ENCODE measurements around the gene STXBP6. TPM values are rescaled to one million over a fixed set of nuclear protein-coding genes. Genes with fewer than 3 reads are reported as not detected.
A peak's percentile ranks its signal among the peaks of the same experiment; 100 is the strongest.

Gene STXBP6
- total RNA-seq, 1 donor from 2014 or later: 0.98 TPM

GRCh38 chr14:24892497-24893051 lies 157.4 kb downstream of the STXBP6 start:
- DNase-seq (ENCODE audit: low spot score) (no peak), ATAC-seq (no peak)

GRCh38 chr14:24891987-24892496 lies 157.9 kb downstream of the STXBP6 start:
- ATAC-seq (no peak), DNase-seq (ENCODE audit: low spot score) (no peak)

- DNase-seq (ENCODE audit: low spot score): no peak
- no peak for ATAC-seq
These were observed 159.2 kb downstream of the STXBP6 start for GRCh38 chr14:24890716-24891115.

GRCh38 chr14:24889843-24890242 lies 160.1 kb downstream of the STXBP6 start:
- DNase-seq (ENCODE audit: low spot score) (no peak), ATAC-seq (no peak)

- DNase-seq (ENCODE audit: low spot score) (no peak), ATAC-seq (no peak)
These were observed 161.4 kb downstream of the STXBP6 start for GRCh38 chr14:24888532-24888931.

- DNase-seq (ENCODE audit: low spot score): no peak
- ATAC-seq: no peak
These were observed 162.2 kb downstream of the STXBP6 start for GRCh38 chr14:24887623-24888304.

GRCh38 chr14:24885410-24885913 lies 164.5 kb downstream of the STXBP6 start:
- no peak for ATAC-seq
- no peak for DNase-seq (ENCODE audit: low spot score)

- ATAC-seq: no peak
- DNase-seq (ENCODE audit: low spot score): no peak
These were observed 166.4 kb downstream of the STXBP6 start for GRCh38 chr14:24883576-24883975.

- no peak for DNase-seq (ENCODE audit: low spot score)
- no peak for ATAC-seq
These were observed 168.6 kb downstream of the STXBP6 start for GRCh38 chr14:24881116-24881893.

- ATAC-seq (no peak), DNase-seq (ENCODE audit: low spot score) (no peak)
These were observed 169.3 kb downstream of the STXBP6 start for GRCh38 chr14:24880689-24881088.

GRCh38 chr14:24879661-24880386 lies 170.1 kb downstream of the STXBP6 start:
- no peak for ATAC-seq
- no peak for DNase-seq (ENCODE audit: low spot score)

GRCh38 chr14:24876996-24877395 lies 173.0 kb downstream of the STXBP6 start:
- no peak for ATAC-seq
- no peak for DNase-seq (ENCODE audit: low spot score)

GRCh38 chr14:24875991-24876878 lies 173.7 kb downstream of the STXBP6 start:
- DNase-seq (ENCODE audit: low spot score) (no peak), ATAC-seq (no peak)

- ATAC-seq (no peak), DNase-seq (ENCODE audit: low spot score) (no peak)
These were observed 174.6 kb downstream of the STXBP6 start for GRCh38 chr14:24875203-24875838.

- ATAC-seq (peak; percentile 47), DNase-seq (ENCODE audit: low spot score) (no peak)
These were observed 175.3 kb downstream of the STXBP6 start for GRCh38 chr14:24874514-24875202.

GRCh38 chr14:24873551-24873950 lies 176.4 kb downstream of the STXBP6 start:
- ATAC-seq (no peak), DNase-seq (ENCODE audit: low spot score) (no peak)

GRCh38 chr14:24870949-24871701 lies 178.8 kb downstream of the STXBP6 start:
- no peak for DNase-seq (ENCODE audit: low spot score)
- ATAC-seq: no peak

GRCh38 chr14:24868389-24868788 lies 181.6 kb downstream of the STXBP6 start:
- ATAC-seq (no peak), DNase-seq (ENCODE audit: low spot score) (no peak)
